Hepatocyte (in vitro differentiated cells): ENCODE measurements around the gene MRPS27. TPM values are rescaled to one million over a fixed set of nuclear protein-coding genes. Genes with fewer than 3 reads are reported as not detected.

Experiments used
- DNase-seq: peaks from one replicate; pipeline ENCODE4 v3.0.0-alpha.2; 2016; ENCODE audit warnings: low spot score
- H2AFZ ChIP-seq: fragments of 200-600 bp; sonication (generic); 2 replicates; pipeline ENCODE4 v1.6.0; 2016; ENCODE audit warnings: antibody characterized with exemption, mild to moderate bottlenecking
- H3K27ac ChIP-seq: fragments of 200-600 bp; sonication (generic); 2 replicates; pipeline ENCODE4 v1.5.1; 2016; ENCODE audit warnings: mild to moderate bottlenecking
- H3K27me3 ChIP-seq: fragments of 200-600 bp; sonication (generic); 2 replicates; pipeline ENCODE4 v1.6.1; 2016
- H3K36me3 ChIP-seq: fragments of 200-600 bp; sonication (generic); replicated peaks from 2 replicates; pipeline ENCODE4 v1.5.1; 2016; ENCODE audit warnings: low read depth; ENCODE audit not compliant: insufficient read depth
- H3K4me1 ChIP-seq: fragments of 200-600 bp; sonication (generic); 2 replicates; pipeline ENCODE4 v1.5.1; 2016; ENCODE audit warnings: mild to moderate bottlenecking, moderate library complexity; ENCODE audit not compliant: insufficient read depth
- H3K4me2 ChIP-seq: fragments of 200-600 bp; sonication (generic); 2 replicates; pipeline ENCODE4 v1.6.0; 2016
- H3K4me3 ChIP-seq: fragments of 200-600 bp; sonication (generic); 2 replicates; pipeline ENCODE4 v1.5.1; 2016; ENCODE audit warnings: mild to moderate bottlenecking
- H3K79me2 ChIP-seq: fragments of 200-600 bp; sonication (generic); 2 replicates; pipeline ENCODE4 v1.6.0; 2017; ENCODE audit warnings: mild to moderate bottlenecking
- H3K9me2 ChIP-seq: fragments of 200-600 bp; sonication (generic); replicated peaks from 2 replicates; pipeline ENCODE4 v1.6.0; 2017; ENCODE audit warnings: mild to moderate bottlenecking; ENCODE audit not compliant: insufficient read depth
- H3K9me3 ChIP-seq: fragments of 200-600 bp; sonication (generic); 2 replicates; pipeline ENCODE4 v1.5.1; 2016; ENCODE audit warnings: low read depth, mild to moderate bottlenecking
- H4K20me1 ChIP-seq: fragments of 200-600 bp; sonication (generic); 2 replicates; pipeline ENCODE4 v1.6.0; 2016; ENCODE audit warnings: mild to moderate bottlenecking; ENCODE audit not compliant: insufficient read depth, poor library complexity, severe bottlenecking
- CTCF ChIP-seq: fragments of 200-600 bp; sonication (generic); IDR thresholded peaks from 2 replicates; pipeline ENCODE4 v1.5.1; 2016; ENCODE audit warnings: antibody characterized with exemption, mild to moderate bottlenecking; ENCODE audit not compliant: poor library complexity
- EZH2 ChIP-seq: fragments of 200-600 bp; sonication (generic); IDR thresholded peaks from 2 replicates; pipeline ENCODE4 v1.6.1; 2016; ENCODE audit warnings: antibody characterized with exemption, mild to moderate bottlenecking, borderline replicate concordance
- EZH2phosphoT487 ChIP-seq: fragments of 200-600 bp; sonication (generic); IDR thresholded peaks from one replicate; pipeline ENCODE4 v1.6.1; 2018; ENCODE audit warnings: antibody characterized with exemption, mild to moderate bottlenecking, low read depth, moderate library complexity; ENCODE audit not compliant: unreplicated experiment, severe bottlenecking
- WGBS: methylation state at CpG from one replicate; pipeline ENCODE4 v1.1.6; 2016; ENCODE audit warnings: low lambda C conversion rate; ENCODE audit errors: missing lambda C conversion rate; 5-methylcytosine and 5-hydroxymethylcytosine counted together
- polyA plus RNA-seq: library from polyadenylated mRNA; unstranded; fragments of >200 nt; fragmentation: Nextera tagmentation; extraction: Ambion mirVana; gene quantifications from 2 replicates; pipeline ENCODE4 v1.2.1, GENCODE V29; 2016
- total RNA-seq: library from RNA; depleted of rRNA; stranded (reverse); fragments of >200 nt; gene quantifications from 2 replicates; pipeline ENCODE4 v1.2.3, GENCODE V29; 2014

MRPS27 gene
- total and polyA plus RNA-seq, 2 experiments from 2014 or later: 35.6 to 63.5 TPM

- no peaks in the 10 kb centered on the region for H4K20me1 ChIP-seq
- no peaks in the 10 kb centered on the region for H3K36me3 ChIP-seq
- no peak overlapping the region for H2AFZ ChIP-seq
- H3K9me2 ChIP-seq: no peaks in the 10 kb centered on the region
- H3K4me2 ChIP-seq: no peak overlapping the region
- H3K27me3 ChIP-seq: no peaks in the 10 kb centered on the region
- H3K9me3 ChIP-seq: no peaks in the 10 kb centered on the region
- peak overlapping the region; percentile 38 for H3K27ac ChIP-seq
- TF ChIP-seq EZH2phosphoT487 (no peak), CTCF (no peak), EZH2 (no peak)
- no peaks in the 10 kb centered on the region for H3K79me2 ChIP-seq
- H3K4me3 ChIP-seq: no peak overlapping the region
- no peak for DNase-seq
- 86% methylated on average over 1 of the region's 1 CpG for WGBS
- peaks cover 24% of the 10 kb centered on the region for H3K4me1 ChIP-seq
Observed at GRCh38 chr5:72245546-72245945, 74.5 kb downstream of the MRPS27 start.

GRCh38 chr5:72244862-72245371, 75.1 kb downstream of the MRPS27 start:
- no peaks in the 10 kb centered on the region for H3K79me2 ChIP-seq
- H3K9me3 ChIP-seq: no peaks in the 10 kb centered on the region
- peak overlapping the region; percentile 38 for H3K27ac ChIP-seq
- H3K4me1 ChIP-seq: peaks cover 24% of the 10 kb centered on the region
- WGBS: 72% methylated on average over 2 of the region's 2 CpGs
- H3K4me3 ChIP-seq: no peak overlapping the region
- no peaks in the 10 kb centered on the region for H4K20me1 ChIP-seq
- H2AFZ ChIP-seq: no peak overlapping the region
- H3K27me3 ChIP-seq: no peaks in the 10 kb centered on the region
- TF ChIP-seq EZH2: no peak
- TF ChIP-seq EZH2phosphoT487: no peak
- TF ChIP-seq CTCF: peak; percentile 30
- peak; percentile 51 for DNase-seq
- H3K36me3 ChIP-seq: no peaks in the 10 kb centered on the region
- H3K9me2 ChIP-seq: no peaks in the 10 kb centered on the region
- H3K4me2 ChIP-seq: no peak overlapping the region

- no peaks in the 10 kb centered on the region for H3K9me3 ChIP-seq
- H3K79me2 ChIP-seq: peaks cover 3% of the 10 kb centered on the region
- H3K4me1 ChIP-seq: peaks cover 24% of the 10 kb centered on the region
- H2AFZ ChIP-seq: no peak overlapping the region
- H4K20me1 ChIP-seq: no peaks in the 10 kb centered on the region
- H3K4me3 ChIP-seq: no peak overlapping the region
- H3K27ac ChIP-seq: no peak overlapping the region
- no peaks in the 10 kb centered on the region for H3K9me2 ChIP-seq
- H3K4me2 ChIP-seq: no peak overlapping the region
- no peak for DNase-seq
- no peaks in the 10 kb centered on the region for H3K27me3 ChIP-seq
- no peaks in the 10 kb centered on the region for H3K36me3 ChIP-seq
- 79% methylated on average over 2 of the region's 2 CpGs for WGBS
- TF ChIP-seq EZH2phosphoT487 (no peak), CTCF (no peak), EZH2 (no peak)
Observed at GRCh38 chr5:72243706-72244105, 76.3 kb downstream of the MRPS27 start.
